K562 (cell line): ENCODE data around the gene PPP1R3G. TPM values are rescaled to one million over a fixed set of nuclear protein-coding genes. Genes with fewer than 3 reads are reported as not detected.

Source experiments
- ATAC-seq: fragments of 200-7000 bp; cut with Tn5 transposase; 3 replicates; pipeline ENCODE4 v1.9.1; 2020; ENCODE audit warnings: moderate library complexity
- BruUV-seq: library from RNA; stranded (reverse); fragments of 400-500 nt; replicated peaks from 2 replicates; lab custom pipeline; 2021; lab: Mats Ljungman, UMichigan
- CTCF ChIA-PET: fragments of 300-600 bp; formaldehyde crosslinking; extraction: SDS; loops from one replicate; lab custom pipeline; 2021; ENCODE audit warnings: low intra/inter-chr PET ratio; lab: Yijun Ruan, JAX
- POLR2A ChIA-PET: fragments of 300-600, 350-650 bp; sonication (Branson Sonifier 250); formaldehyde crosslinking; extraction: SDS; loops from one replicate; lab custom pipeline; 2021; ENCODE audit warnings: antibody characterized with exemption, inconsistent platforms; lab: Yijun Ruan, JAX
- DNase-seq, 4 experiments: peaks; one replicate each; pipeline versions ENCODE4 v3.0.0 to v3.0.0-alpha.2; 2011 to 2018; ENCODE audit warnings: low spot score in 3 of 4, mixed read lengths in 3 of 4; ENCODE audit errors: extremely low read depth in 1 of 4
- FAIRE-seq: peaks from 2 replicates; lab custom pipeline; 2011; peaks lifted over from hg19 to GRCh38; lab: Jason Lieb, UNC
- H2AFZ ChIP-seq: 2 replicates; pipeline ENCODE4 v1.6.0; 2011; ENCODE audit warnings: low read depth, low read length, control low read depth, inconsistent platforms
- H3K27ac ChIP-seq: fragments of 200-600 bp; 3 replicates; pipeline ENCODE4 v1.8.0; 2011; ENCODE audit warnings: low read depth, mild to moderate bottlenecking, control low read depth, inconsistent platforms, low read length, moderate library complexity, mixed read lengths; ENCODE audit errors: extremely low read depth
- H3K27me3 ChIP-seq, 2 experiments: fragments of 300-600 bp in 1 of 2; 2 replicates in 1 of 2; 3 replicates in 1 of 2; pipeline versions ENCODE4 v1.6.0 to v1.8.0; 2011; ENCODE audit warnings: inconsistent platforms in 2 of 2, low read length in 2 of 2, mild to moderate bottlenecking in 1 of 2, mixed read lengths in 1 of 2, moderate library complexity in 1 of 2; ENCODE audit not compliant: control insufficient read depth in 2 of 2, insufficient read depth in 2 of 2
- H3K36me3 ChIP-seq: fragments of 300-600 bp; 3 replicates; pipeline ENCODE4 v1.8.0; 2011; ENCODE audit warnings: mild to moderate bottlenecking, low read length, inconsistent platforms; ENCODE audit not compliant: control insufficient read depth, insufficient read depth
- H3K4me1 ChIP-seq, 2 experiments: fragments of 200-600 bp in 1 of 2; replicated peaks in 1 of 2; 2 replicates in 1 of 2; 3 replicates in 1 of 2; pipeline versions ENCODE4 v1.5.1 to v1.8.0; 2011; ENCODE audit warnings: inconsistent platforms in 2 of 2, low read length in 2 of 2, mild to moderate bottlenecking in 1 of 2, mixed read lengths in 1 of 2, moderate library complexity in 1 of 2; ENCODE audit not compliant: control insufficient read depth in 2 of 2, insufficient read depth in 2 of 2
- H3K4me2 ChIP-seq: 2 replicates; pipeline ENCODE4 v1.6.1; 2011; ENCODE audit warnings: low read length, control low read depth, inconsistent platforms, mixed read lengths; ENCODE audit not compliant: insufficient read depth
- H3K4me3 ChIP-seq: fragments of 200-600 bp; sonication (generic), shearing (Covaris generic); 2 replicates; pipeline ENCODE4 v1.5.1; 2016; ENCODE audit warnings: control low read depth, inconsistent platforms
- H3K79me2 ChIP-seq: fragments of 200-600 bp; 3 replicates; pipeline ENCODE4 v1.8.0; 2011; ENCODE audit warnings: low read length, inconsistent platforms; ENCODE audit not compliant: control insufficient read depth, insufficient read depth
- H3K9ac ChIP-seq, 2 experiments: 2 replicates each; pipeline versions ENCODE4 v1.6.0 to v1.6.1; 2011; ENCODE audit warnings: low read depth in 2 of 2, low read length in 2 of 2, control low read depth in 1 of 2, inconsistent platforms in 1 of 2, mild to moderate bottlenecking in 1 of 2, mixed read lengths in 1 of 2; ENCODE audit not compliant: insufficient read depth in 1 of 2
- H3K9me1 ChIP-seq: one replicate; pipeline ENCODE4 v1.6.0; 2011; ENCODE audit warnings: inconsistent platforms, mild to moderate bottlenecking, low read length, moderate library complexity; ENCODE audit not compliant: control insufficient read depth, insufficient read depth
- H3K9me3 ChIP-seq: replicated peaks from 2 replicates; pipeline ENCODE4 v1.5.1; 2011; ENCODE audit warnings: low read depth, low read length, inconsistent platforms; ENCODE audit not compliant: control insufficient read depth, insufficient read depth
- H4K20me1 ChIP-seq: replicated peaks from 2 replicates; pipeline ENCODE4 v1.6.1; 2011; ENCODE audit warnings: low read length, inconsistent platforms, mixed read lengths; ENCODE audit not compliant: control insufficient read depth, insufficient read depth
- EWSR1 ChIP-seq: fragments of 450-650 bp; IDR thresholded peaks from 2 replicates; pipeline ENCODE4 v1.6.1; 2018; ENCODE audit warnings: borderline replicate concordance, mild to moderate bottlenecking, low read depth, moderate library complexity; ENCODE audit not compliant: partially characterized antibody
- GTF2E2 ChIP-seq: fragments of 200-800 bp; sonication (Bioruptor generic); IDR thresholded peaks from 2 replicates; pipeline ENCODE4 v1.6.1; 2016; ENCODE audit warnings: missing genetic modification characterization, missing compliant biosample characterization
- HDGF ChIP-seq: fragments of 450-650 bp; IDR thresholded peaks from 2 replicates; pipeline ENCODE4 v1.6.1; 2016
- MCM2 ChIP-seq: fragments of 450-650 bp; IDR thresholded peaks from 2 replicates; pipeline ENCODE4 v1.6.1; 2017; ENCODE audit warnings: low read depth, mild to moderate bottlenecking
- RBM17 ChIP-seq: fragments of 200-400 bp; formaldehyde crosslinking; IDR thresholded peaks from 2 replicates; pipeline ENCODE4 v1.6.1; 2017; ENCODE audit warnings: low read depth, mild to moderate bottlenecking, low read length, borderline replicate concordance
- ZNF699 ChIP-seq: fragments of 250-450 bp; sonication (Bioruptor Pico); IDR thresholded peaks from 2 replicates; pipeline ENCODE4 v1.8.0; 2021; ENCODE audit warnings: mild to moderate bottlenecking, moderate library complexity; ENCODE audit not compliant: insufficient replicate concordance
- WGBS: fragments of 100-300 bp; shearing (Covaris generic); methylation state at CpG from one replicate; pipeline ENCODE4 v1.1.6; 2016; ENCODE audit warnings: low coverage, mixed read lengths; ENCODE audit not compliant: insufficient coverage; ENCODE audit errors: missing lambda C conversion rate; 5-methylcytosine and 5-hydroxymethylcytosine counted together
- in situ Hi-C: fragments of 300-500 bp; cut with MboI; formaldehyde crosslinking; loops from 4 replicates; pipeline ENCODE4 v1.15.0; 2018; ENCODE audit warnings: inconsistent platforms, mixed read lengths
- intact Hi-C: fragments of 100-400 bp; cut with micrococcal nuclease; formaldehyde crosslinking; loops from 2 replicates; pipeline ENCODE4 v1.14.2; 2022
- polyA plus RNA-seq, 8 experiments: library from polyadenylated mRNA; depleted of rRNA in 4 of 8; stranded (reverse) in 5 of 8; unstranded in 3 of 8; fragments of >200 nt; fragmentation: Nextera tagmentation in 2 of 8; fragmentation: Illumina TruSeq in 1 of 8; extraction: Ambion mirVana in 2 of 8; extraction: Trizol in 1 of 8; gene quantifications; 2 replicates each; pipeline versions ENCODE4 v1.2.1 to v1.2.3, GENCODE V29; 2011 to 2014; ENCODE audit warnings: inconsistent platforms in 1 of 8, missing spikeins in 1 of 8
- total RNA-seq, 7 experiments: library from RNA; depleted of rRNA in 6 of 7; stranded (reverse); fragments of >200 nt in 6 of 7; fragmentation: Illumina TruSeq in 2 of 7; extraction: Trizol in 2 of 7; gene quantifications; 2 replicates each; pipeline versions ENCODE4 v1.2.1 to v1.2.3, GENCODE V29; 2011 to 2021; ENCODE audit warnings: low replicate concordance in 1 of 7
- TF ChIP-seq, protein P1 (sequence below): sonication (generic); formaldehyde crosslinking; IDR thresholded peaks from 2 replicates; pipeline ENCODE4 v1.8.1; 2023; ENCODE audit warnings: mild to moderate bottlenecking, missing genetic modification reagents

PPP1R3G gene
- total and polyA plus RNA-seq, 9 of the 15 experiments (the other 6 are each of a cell fraction or from before 2014, with no cell fraction given) = 0.01 to 0.13 (median 0.01) TPM; not detected in 4

- H3K9me1 ChIP-seq = no peaks in the 10 kb centered on the region
- H3K4me1 ChIP-seq = peaks cover 5 to 23% of the 10 kb centered on the region in 2 experiments; a peak in 3 of 5 replicates
- H4K20me1 ChIP-seq = no peaks in the 10 kb centered on the region
- no peak overlapping the region for H3K9ac ChIP-seq
- H3K4me2 ChIP-seq = no peak overlapping the region
- FAIRE-seq (no peak), DNase-seq (no peak), ATAC-seq (no peak)
- peaks cover 23 to 48% of the 10 kb centered on the region in 2 experiments for H3K27me3 ChIP-seq
- H3K36me3 ChIP-seq = no peaks in the 10 kb centered on the region
- no peak overlapping the region for H3K4me3 ChIP-seq
- no peak overlapping the region for H3K27ac ChIP-seq
- ChIA-PET POLR2A (interaction anchor here (0.7 kb wide), 1 partner anchor 334 kb away, joined by 4 read pairs; no protein-coding TSS in a partner anchor), CTCF (no interaction called here)
- TF ChIP-seq ZNF699 (CRISPR knock-in tag) = no peak
- no peak for TF ChIP-seq RBM17
- TF ChIP-seq, protein P1, sequence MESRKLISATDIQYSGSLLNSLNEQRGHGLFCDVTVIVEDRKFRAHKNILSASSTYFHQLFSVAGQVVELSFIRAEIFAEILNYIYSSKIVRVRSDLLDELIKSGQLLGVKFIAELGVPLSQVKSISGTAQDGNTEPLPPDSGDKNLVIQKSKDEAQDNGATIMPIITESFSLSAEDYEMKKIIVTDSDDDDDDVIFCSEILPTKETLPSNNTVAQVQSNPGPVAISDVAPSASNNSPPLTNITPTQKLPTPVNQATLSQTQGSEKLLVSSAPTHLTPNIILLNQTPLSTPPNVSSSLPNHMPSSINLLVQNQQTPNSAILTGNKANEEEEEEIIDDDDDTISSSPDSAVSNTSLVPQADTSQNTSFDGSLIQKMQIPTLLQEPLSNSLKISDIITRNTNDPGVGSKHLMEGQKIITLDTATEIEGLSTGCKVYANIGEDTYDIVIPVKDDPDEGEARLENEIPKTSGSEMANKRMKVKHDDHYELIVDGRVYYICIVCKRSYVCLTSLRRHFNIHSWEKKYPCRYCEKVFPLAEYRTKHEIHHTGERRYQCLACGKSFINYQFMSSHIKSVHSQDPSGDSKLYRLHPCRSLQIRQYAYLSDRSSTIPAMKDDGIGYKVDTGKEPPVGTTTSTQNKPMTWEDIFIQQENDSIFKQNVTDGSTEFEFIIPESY (CRISPR knock-in tag) = peak; percentile 88
- no peak for TF ChIP-seq MCM2
- TF ChIP-seq HDGF = no peak
- no peak for TF ChIP-seq EWSR1
- no peak for TF ChIP-seq GTF2E2 (tag)
- H3K79me2 ChIP-seq = no peaks in the 10 kb centered on the region
- no peak overlapping the region for H2AFZ ChIP-seq
- in situ Hi-C loops = no loop called here
- WGBS = 76% methylated on average over 23 of the region's 56 CpGs
- intact Hi-C loops = no loop called here
- BruUV-seq = no TSS peak
- no peaks in the 10 kb centered on the region for H3K9me3 ChIP-seq
Measured at GRCh38 chr6:5086294-5086890, 1.3 kb downstream of the PPP1R3G start.
